GM19099 (cell line): ENCODE measurements around the gene CPXM2.

Experiments used
- POLR2A ChIP-seq: IDR thresholded peaks from 3 replicates; pipeline ENCODE4 v1.6.1; 2011; ENCODE audit warnings: low read depth; ENCODE audit not compliant: insufficient read length; ENCODE audit errors: extremely low read depth

Gene CPXM2

DNA sequence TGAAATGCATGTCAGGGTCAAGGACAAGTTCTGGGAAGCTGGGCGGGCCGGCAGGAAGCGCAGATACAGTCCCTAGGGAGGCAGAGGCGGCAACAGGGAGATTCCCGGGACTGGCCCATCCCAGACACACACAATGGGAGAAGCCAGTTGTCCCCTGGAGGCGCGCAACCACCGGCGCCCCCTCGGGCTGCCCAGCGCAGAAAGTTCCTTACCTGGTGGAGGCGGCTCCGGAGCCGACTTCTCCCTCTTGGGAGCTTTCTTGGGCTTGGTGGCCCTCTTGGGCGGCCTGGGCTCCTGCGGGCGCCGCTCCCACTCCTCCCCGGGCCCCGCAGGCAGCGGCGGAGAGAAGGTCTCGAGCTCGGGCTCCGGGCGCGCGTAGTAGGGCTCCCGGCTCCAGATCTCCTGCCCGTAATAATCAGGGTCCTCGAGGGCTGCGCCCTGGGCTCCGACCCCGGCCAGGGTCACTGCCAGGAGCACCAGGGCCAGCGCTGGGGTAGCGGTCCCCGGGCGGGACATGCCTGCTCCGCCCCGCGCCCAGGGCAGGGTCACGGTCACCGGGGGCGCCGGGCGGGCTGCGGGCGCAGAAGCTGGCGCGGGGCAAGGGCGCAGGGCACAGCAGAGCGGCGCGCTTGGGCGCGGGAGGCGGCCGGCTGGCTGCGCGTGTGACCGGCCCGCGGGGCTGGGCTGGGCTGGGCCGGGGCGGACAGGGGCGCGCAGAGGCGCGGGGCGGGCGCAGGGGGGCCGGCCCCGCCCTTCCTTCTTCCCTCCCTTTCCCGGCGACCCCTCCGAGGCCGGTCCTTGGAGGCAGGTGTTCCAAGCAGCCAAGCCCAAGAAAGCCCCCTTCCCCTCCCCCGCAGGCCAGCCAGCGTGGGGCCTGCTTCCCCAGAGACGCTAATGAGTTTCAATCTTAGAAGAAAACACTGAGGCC lies at the start of gene CPXM2:
TSS of gene CPXM2 (minus strand) at position 664 of the 928 bp plus-strand sequence. CDS start at position 516, 148 bp downstream.
- TF ChIP-seq POLR2A, result no peak

DNA sequence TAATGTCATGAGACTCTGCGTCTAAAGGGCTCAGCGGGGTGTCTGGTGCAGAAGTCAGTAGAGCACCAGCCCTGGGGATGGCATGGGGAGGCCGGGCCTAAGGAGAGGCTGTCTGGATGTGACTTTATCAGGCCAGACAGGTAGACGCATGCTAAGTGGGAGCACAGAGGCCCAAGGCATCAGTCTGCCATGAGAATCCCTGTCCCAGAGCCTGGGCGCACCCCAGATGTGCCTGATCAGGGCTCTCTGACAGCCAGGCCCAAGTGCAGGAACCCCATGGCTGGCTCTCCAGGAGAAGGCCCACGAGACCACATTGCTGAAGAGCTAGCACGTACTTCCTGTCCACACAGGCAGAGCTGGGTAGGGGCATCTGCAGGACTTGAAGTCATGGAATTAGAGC lies 48.0 kb upstream of the CPXM2 start:
- no peak for TF ChIP-seq POLR2A

DNA sequence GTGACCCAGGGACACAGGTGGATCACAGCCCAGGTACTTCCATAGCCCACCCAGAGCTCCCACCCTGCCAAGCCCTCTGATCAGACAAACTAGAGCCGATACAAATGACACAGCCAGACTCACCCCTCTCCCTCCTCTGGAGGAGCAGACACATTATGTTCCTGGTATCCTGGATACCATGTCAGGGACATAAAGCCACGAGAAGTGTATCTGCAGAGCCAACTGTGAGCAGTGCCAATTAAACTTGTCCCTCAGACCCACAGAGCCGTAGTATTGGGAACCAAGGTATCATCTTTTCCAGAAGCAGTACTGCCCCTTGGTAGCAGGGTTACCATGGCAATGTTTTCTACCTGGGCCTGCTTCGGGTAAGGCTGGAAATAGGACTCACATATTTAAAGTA lies 47.3 kb upstream of the CPXM2 start:
- TF ChIP-seq POLR2A, result no peak

DNA sequence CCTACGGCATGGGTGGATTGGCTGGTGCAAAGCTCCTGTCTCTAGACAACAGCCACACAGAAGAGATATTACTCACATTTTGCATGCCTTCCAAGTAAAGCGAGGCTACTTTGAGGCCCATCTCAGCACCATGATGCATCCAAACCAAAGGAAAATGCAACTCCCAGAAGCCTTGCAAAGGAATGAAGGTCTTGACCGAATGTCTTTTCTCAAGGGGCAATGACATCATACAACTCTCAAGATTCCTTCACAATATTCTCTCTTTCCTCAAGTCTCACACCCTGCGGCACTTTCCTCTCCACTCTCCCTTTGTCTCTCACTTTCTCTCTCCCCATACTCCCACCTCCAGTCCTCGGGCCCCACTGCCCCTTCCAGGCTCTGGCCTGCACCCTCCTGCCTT lies 44.8 kb upstream of the CPXM2 start:
- no peak for TF ChIP-seq POLR2A

DNA sequence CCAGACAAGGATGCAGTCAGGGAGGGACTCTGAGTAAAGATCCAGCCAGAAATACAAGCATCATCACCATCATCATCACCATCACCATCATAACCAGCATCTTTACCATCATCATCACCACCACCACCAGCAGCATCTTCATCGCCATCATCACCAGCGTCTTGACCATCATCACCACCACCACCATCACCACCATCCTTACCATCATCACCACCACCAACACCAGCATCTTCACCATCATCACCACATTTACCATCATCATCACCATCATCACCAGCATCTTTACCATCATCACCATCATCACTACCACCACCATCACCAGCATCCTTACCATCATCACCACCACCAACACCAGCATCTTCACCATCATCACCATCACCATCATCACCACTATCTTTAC lies 44.1 kb upstream of the CPXM2 start:
- TF ChIP-seq POLR2A, result no peak

DNA sequence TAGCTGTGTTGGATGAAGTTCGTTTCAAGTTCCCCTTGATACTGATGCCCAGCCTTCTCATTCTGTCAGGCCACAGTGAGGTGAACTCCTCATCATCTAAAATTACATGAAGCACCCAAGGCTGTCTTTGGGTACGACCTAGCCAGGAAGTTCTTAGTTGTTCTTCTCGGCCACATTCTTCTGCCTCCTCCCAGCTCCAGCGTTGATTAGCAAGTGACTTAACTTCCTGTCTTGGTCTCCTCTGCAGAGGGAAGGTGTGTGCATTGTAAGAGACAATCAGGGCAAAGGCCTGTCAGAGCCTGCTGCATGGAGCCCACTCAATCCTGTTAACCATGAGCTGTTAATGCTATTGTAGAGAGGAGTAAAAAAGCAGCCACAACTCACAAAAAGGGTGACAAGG lies 43.2 kb upstream of the CPXM2 start:
- TF ChIP-seq POLR2A, result no peak

DNA sequence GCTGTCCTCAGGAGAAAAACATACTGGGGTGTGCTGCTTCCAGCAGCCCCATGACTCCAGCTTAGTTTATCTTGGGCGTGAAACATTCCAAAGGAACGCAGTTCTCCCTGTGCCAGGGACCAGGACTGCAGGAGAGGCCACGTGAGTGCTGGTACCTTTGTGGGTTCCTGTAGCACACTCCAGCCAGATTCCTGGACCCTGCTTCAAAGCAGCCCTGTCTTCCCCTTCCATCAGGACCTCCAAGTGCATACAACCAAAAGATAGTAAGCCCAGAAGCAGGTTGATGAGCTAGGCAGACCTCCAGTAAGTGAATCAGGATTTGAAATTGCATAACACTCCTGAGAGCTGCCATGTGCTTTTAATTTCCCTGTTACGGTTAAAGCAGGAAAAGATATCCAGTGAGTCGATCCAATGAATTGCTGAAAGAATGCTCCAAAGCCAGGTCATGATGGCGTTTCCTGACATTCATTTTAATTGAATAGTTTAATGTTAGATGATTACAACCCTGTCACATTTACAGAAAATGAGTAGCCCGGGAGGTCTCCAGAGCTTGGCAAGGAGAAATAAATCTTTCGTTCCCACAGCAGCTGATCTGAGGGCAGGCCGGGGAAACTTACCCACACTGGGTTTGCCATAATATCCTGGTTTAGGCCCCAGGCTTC lies 38.9 kb upstream of the CPXM2 start:
- TF ChIP-seq POLR2A, result no peak

DNA sequence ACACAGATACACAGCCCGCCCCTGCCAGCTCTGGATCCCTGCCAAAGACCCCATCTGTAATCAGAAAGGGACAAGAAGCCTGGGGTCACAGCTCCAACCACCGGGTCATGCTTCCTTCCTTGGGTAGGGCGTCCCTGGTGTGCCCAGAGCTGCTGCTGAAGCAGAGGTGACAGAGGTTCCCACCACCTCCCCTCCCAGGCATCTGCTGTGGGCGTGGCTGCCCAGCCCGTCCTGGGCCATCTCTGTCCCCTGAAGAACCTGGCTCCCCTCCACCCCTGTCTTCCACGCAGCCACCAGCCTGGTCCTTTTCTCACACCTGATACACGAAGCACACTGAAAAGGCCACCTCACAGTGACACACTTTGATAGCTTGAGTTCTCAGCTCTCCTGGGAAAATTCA lies 38.2 kb upstream of the CPXM2 start:
- TF ChIP-seq POLR2A, result no peak

DNA sequence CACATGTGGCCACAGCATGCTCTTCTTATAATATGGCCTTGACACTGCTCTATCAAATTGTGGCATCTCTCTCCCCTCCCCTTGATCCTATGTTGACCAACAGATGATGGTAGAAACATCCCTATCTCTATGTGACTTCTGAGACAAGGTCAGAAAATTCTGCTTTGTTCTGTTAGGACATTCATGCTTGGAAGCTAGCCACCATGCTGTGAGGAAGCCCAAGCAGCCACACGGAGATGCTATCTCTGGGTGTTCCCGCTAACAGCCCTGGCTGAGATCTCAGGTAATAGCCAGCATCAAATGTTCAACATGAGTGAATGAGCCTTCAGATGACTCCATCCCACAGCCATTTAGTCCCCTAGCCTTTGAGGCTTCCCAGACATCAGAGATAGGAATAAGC lies 36.8 kb upstream of the CPXM2 start:
- TF ChIP-seq POLR2A, result no peak

DNA sequence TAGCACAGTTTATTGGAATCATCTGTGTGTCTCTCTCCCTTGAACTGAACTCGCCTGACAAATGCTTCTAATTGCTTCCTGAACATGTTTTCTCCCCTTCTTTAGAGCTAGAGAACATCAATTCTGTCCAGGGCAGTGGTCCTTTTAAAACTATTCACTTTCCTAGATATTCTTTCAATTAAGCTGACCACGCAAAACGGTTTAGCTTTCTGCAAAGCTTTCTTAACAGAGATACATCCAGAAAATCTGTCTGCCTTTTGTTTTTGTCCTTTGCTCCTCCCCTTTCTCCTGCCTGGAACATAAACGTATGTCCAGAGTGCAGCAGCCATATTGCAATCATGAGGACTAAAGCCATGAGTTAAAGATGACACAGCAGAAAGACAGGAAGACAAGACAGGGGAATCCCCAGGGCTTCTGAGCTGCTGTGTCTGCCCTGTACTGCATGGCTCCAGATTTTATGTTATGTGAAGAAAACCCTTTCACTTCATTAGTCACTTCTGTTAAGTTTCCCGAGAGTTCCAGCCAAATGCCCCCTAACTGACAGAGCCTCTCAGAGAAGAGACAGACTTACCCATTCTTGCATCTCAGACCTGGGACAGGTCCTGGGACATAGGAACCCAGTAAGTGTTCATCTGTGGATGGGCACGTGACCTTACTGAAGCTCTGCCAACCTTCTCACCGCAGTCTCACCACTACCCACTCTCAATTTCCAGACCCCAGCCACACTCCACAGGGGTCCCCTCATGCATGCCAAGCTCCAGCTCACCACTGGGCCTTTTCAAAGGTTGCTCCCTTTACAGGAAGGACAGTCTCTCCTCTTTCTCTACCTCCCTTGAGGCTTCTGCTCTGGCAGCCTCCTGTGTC lies 35.0 kb upstream of the CPXM2 start:
- no peak for TF ChIP-seq POLR2A

DNA sequence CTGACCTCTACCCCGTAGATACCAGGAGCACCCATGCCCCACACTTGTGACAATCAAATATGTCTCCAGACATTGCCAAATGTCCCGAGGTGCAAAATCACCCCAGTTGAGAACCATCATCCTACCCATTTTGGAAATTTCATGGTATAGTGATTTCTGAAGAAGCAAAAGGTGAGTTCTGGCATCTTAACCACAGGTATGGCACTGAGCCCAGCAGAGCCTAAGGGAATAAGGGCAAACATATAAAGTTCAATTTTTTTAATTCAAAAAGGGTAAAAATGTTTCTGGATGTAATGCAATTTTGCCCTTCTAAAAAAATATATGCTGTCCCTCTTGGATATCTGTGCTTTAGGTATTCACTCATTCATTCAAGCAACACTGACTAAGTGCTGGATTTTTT lies 30.5 kb upstream of the CPXM2 start:
- TF ChIP-seq POLR2A, result no peak

DNA sequence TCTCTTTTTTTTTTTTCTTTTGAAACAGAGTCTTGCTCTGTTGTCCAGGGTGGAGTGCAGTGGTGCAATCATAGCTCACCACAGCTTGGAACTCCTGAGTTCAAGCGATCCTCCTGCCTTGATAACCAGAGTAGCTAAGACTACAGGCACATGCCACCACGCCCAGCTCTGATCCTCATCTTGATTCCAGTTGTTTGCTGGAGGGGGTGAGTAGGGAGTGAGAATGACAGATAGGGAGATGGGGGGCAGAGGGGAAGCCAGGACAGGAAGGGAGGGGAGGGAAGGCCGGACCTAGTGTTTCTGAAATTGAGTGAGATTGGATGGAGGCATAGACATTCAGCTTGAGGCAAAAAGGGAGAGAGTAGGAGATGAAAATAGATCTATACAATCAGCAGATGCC lies 25.2 kb upstream of the CPXM2 start:
- no peak for TF ChIP-seq POLR2A

DNA sequence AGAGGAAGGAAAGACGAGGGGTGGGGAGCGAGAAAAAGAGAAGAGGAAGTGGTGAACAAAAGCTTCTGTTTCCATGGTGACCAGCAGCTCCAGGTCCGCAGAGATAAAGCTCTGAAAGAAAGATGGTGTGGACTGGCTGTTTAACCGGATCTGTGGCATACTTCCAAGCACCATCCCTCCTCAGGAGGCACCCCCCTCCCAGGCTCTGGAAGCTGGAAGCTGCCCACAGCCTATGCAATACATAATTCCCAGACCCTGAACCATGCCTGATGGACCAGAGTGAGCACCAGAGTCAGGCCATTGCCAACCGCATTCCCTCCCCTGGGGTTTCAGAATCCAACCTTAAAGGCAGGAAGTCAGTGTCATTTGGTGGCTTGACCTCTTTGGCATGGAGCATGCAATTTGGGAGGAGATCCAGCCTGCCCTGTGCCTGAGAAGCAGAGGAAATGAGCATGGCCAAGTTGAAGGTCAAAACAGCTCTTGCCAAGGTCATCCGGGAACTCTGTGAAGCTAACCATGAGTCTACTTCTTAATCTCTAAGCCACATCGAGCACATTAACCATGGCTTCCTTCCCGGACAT lies 22.2 kb upstream of the CPXM2 start:
- TF ChIP-seq POLR2A, result no peak

DNA sequence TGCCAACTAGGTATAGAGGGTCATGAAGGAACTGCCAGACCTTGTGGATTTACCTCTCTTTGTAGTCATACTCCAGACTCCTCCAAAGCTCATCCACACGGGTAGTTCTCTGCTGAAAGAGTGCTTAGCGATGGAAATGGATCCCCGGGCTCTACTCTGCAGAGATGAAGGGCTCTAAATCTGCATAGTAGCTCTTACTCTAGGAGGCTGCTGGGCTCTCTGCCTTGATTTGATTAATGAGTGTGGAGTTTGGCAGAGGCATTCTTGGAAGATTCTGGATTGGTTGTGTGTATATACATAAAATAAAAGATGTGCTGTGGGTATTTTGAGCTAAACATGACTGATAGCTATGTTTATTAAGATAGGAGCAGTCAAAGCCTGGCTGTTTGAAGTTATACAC lies 21.3 kb upstream of the CPXM2 start:
- no peak for TF ChIP-seq POLR2A

DNA sequence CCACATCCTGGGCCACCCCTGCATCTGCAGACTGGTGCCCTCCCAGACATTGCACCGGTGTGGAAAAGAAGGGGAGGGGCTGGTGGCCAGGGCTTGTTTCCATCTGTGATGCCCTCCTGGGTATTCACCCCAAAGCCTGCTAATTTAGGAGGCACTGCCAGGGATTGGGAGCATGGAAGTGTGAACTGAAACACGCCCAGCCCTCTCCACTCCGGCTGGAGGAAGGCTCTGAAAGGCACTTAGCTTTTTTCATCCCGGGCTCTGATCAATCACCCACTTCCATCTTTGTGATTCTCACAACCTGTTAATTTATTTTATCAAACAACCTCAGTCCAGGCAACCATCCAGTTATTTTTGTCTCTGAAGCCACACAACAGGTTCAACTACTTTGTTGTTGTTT lies 20.9 kb upstream of the CPXM2 start:
- TF ChIP-seq POLR2A, result no peak
